ENCODE data around the gene C4BPB. TPM values are rescaled to one million over a fixed set of nuclear protein-coding genes. Genes with fewer than 3 reads are reported as not detected.

The C4BPB gene
- total RNA-seq, 1 donor from 2014 or later = 0.36 TPM

GRCh38 chr1:207112616-207113296 is 24.1 kb downstream of the C4BPB start:
- DNase-seq (ENCODE audit: extremely low spot score, unreplicated experiment) = no peak
- no peak for TF ChIP-seq CTCF (conservative IDR thresholded peaks at IDR 0.05)
- H3K36me3 Mint-ChIP-seq = no peaks in the 10 kb centered on the region
- no peak overlapping the region for H3K4me3 Mint-ChIP-seq
- H3K9me3 Mint-ChIP-seq = peaks cover 5% of the 10 kb centered on the region
- no peak overlapping the region for H3K27ac Mint-ChIP-seq
- peaks cover 4% of the 10 kb centered on the region for H3K4me1 Mint-ChIP-seq (ENCODE audit: unreplicated experiment)
- no peaks in the 10 kb centered on the region for H3K27me3 Mint-ChIP-seq

GRCh38 chr1:207115269-207115668 is 26.6 kb downstream of the C4BPB start:
- H3K4me3 Mint-ChIP-seq = no peak overlapping the region

GRCh38 chr1:207124389-207124788 is 35.7 kb downstream of the C4BPB start:
- peaks cover 5% of the 10 kb centered on the region for H3K36me3 Mint-ChIP-seq
- H3K4me1 Mint-ChIP-seq (ENCODE audit: unreplicated experiment) = no peaks in the 10 kb centered on the region
- no peak overlapping the region for H3K4me3 Mint-ChIP-seq
- no peak for DNase-seq (ENCODE audit: extremely low spot score, unreplicated experiment)
- no peak for TF ChIP-seq CTCF (conservative IDR thresholded peaks at IDR 0.05)
- H3K9me3 Mint-ChIP-seq = peaks cover 13% of the 10 kb centered on the region
- H3K27ac Mint-ChIP-seq = no peak overlapping the region
- no peaks in the 10 kb centered on the region for H3K27me3 Mint-ChIP-seq

More at GRCh38 chr1:207115269-207115668, 26.6 kb downstream of the C4BPB start:
- TF ChIP-seq CTCF (conservative IDR thresholded peaks at IDR 0.05) = no peak
- Mint-ChIP-seq H3K27ac (no peak overlapping the region), H3K9me3 (no peaks in the 10 kb centered on the region), H3K27me3 (no peaks in the 10 kb centered on the region), H3K4me1 (ENCODE audit: unreplicated experiment) (no peaks in the 10 kb centered on the region), H3K36me3 (no peaks in the 10 kb centered on the region)
- no peak for DNase-seq (ENCODE audit: extremely low spot score, unreplicated experiment)

GRCh38 chr1:207128336-207128921 is 39.8 kb downstream of the C4BPB start:
- TF ChIP-seq CTCF (conservative IDR thresholded peaks at IDR 0.05) = no peak
- Mint-ChIP-seq H3K4me1 (ENCODE audit: unreplicated experiment) (no peaks in the 10 kb centered on the region), H3K9me3 (peaks cover 14% of the 10 kb centered on the region), H3K4me3 (no peak overlapping the region), H3K36me3 (peaks cover 9% of the 10 kb centered on the region), H3K27ac (no peak overlapping the region), H3K27me3 (no peaks in the 10 kb centered on the region)
- no peak for DNase-seq (ENCODE audit: extremely low spot score, unreplicated experiment)

GRCh38 chr1:207129053-207129452 is 40.4 kb downstream of the C4BPB start:
- H3K4me1 Mint-ChIP-seq (ENCODE audit: unreplicated experiment) = no peaks in the 10 kb centered on the region
- H3K9me3 Mint-ChIP-seq = peaks cover 14% of the 10 kb centered on the region
- H3K27me3 Mint-ChIP-seq = no peaks in the 10 kb centered on the region
- H3K36me3 Mint-ChIP-seq = peaks cover 9% of the 10 kb centered on the region
- no peak for DNase-seq (ENCODE audit: extremely low spot score, unreplicated experiment)
- no peak overlapping the region for H3K4me3 Mint-ChIP-seq
- no peak for TF ChIP-seq CTCF (conservative IDR thresholded peaks at IDR 0.05)
- H3K27ac Mint-ChIP-seq = no peak overlapping the region

Data from type B pancreatic cell (in vitro differentiated cells).